Measurements from ENCODE around the gene VSTM4. TPM values are rescaled to one million over a fixed set of nuclear protein-coding genes. Genes with fewer than 3 reads are reported as not detected.

The VSTM4 gene
- total RNA-seq, 2 donors from 2014 or later = 6.9 to 36.0 TPM

GRCh38 chr10:49000437-49001398, 114.6 kb downstream of the VSTM4 start:
- 93% methylated on average over 12 of the region's 13 CpGs for WGBS
- intact Hi-C loops (cut with DNase I) = no loop called here
- no peak overlapping the region for H3K27ac ChIP-seq
- no peaks in the 10 kb centered on the region for H3K36me3 ChIP-seq
- H3K9me3 ChIP-seq = no peaks in the 10 kb centered on the region
- H3K27me3 ChIP-seq (replicated peaks; ENCODE audit: insufficient read depth) = no peaks in the 10 kb centered on the region
- DNase-seq (ENCODE audit: low spot score) = no peak
- H3K4me1 ChIP-seq (replicated peaks) = no peaks in the 10 kb centered on the region
- TF ChIP-seq POLR2AphosphoS5 (IDR thresholded peaks at IDR 0.05) (no peak), CTCF (IDR thresholded peaks at IDR 0.05) (no peak), POLR2A (IDR thresholded peaks at IDR 0.05) (no peak)
- no peak overlapping the region for H3K4me3 ChIP-seq

- TF ChIP-seq CTCF (IDR thresholded peaks at IDR 0.05) = no peak
- no peak for TF ChIP-seq POLR2AphosphoS5 (IDR thresholded peaks at IDR 0.05)
- DNase-seq (ENCODE audit: low spot score) = no peak
- no peaks in the 10 kb centered on the region for H3K4me1 ChIP-seq (replicated peaks)
- no peak overlapping the region for H3K27ac ChIP-seq
- no peaks in the 10 kb centered on the region for H3K9me3 ChIP-seq
- intact Hi-C loops (cut with DNase I) = no loop called here
- no peak overlapping the region for H3K4me3 ChIP-seq
- no peaks in the 10 kb centered on the region for H3K36me3 ChIP-seq
- H3K27me3 ChIP-seq (replicated peaks; ENCODE audit: insufficient read depth) = no peaks in the 10 kb centered on the region
- WGBS = 70% methylated on average over 2 of the region's 2 CpGs
Observed at GRCh38 chr10:48999346-48999745, 116.0 kb downstream of the VSTM4 start.

- H3K4me1 ChIP-seq (replicated peaks) = no peaks in the 10 kb centered on the region
- H3K9me3 ChIP-seq = no peaks in the 10 kb centered on the region
- intact Hi-C loops (cut with DNase I) = no loop called here
- WGBS = 78% methylated on average over 3 of the region's 3 CpGs
- no peak overlapping the region for H3K27ac ChIP-seq
- no peak for DNase-seq (ENCODE audit: low spot score)
- no peak overlapping the region for H3K4me3 ChIP-seq
- TF ChIP-seq POLR2A (IDR thresholded peaks at IDR 0.05) (no peak), CTCF (IDR thresholded peaks at IDR 0.05) (no peak), POLR2AphosphoS5 (IDR thresholded peaks at IDR 0.05) (no peak)
- no peaks in the 10 kb centered on the region for H3K36me3 ChIP-seq
- H3K27me3 ChIP-seq (replicated peaks; ENCODE audit: insufficient read depth) = no peaks in the 10 kb centered on the region
Observed at GRCh38 chr10:48996329-48996728, 119.0 kb downstream of the VSTM4 start.

- Histone ChIP-seq H3K4me3 (no peak overlapping the region), H3K27me3 (replicated peaks; ENCODE audit: insufficient read depth) (no peaks in the 10 kb centered on the region), H3K27ac (no peak overlapping the region), H3K9me3 (no peaks in the 10 kb centered on the region), H3K4me1 (replicated peaks) (no peaks in the 10 kb centered on the region), H3K36me3 (no peaks in the 10 kb centered on the region)
- no peak for DNase-seq (ENCODE audit: low spot score)
- intact Hi-C loops (cut with DNase I) = no loop called here
- TF ChIP-seq POLR2AphosphoS5 (IDR thresholded peaks at IDR 0.05) (no peak), POLR2A (IDR thresholded peaks at IDR 0.05) (no peak), CTCF (IDR thresholded peaks at IDR 0.05) (no peak)
- 98% methylated on average over 5 of the region's 5 CpGs for WGBS
Observed at GRCh38 chr10:48993627-48994026, 121.7 kb downstream of the VSTM4 start.

- intact Hi-C loops (cut with DNase I) = no loop called here
- no peak for DNase-seq (ENCODE audit: low spot score)
- Histone ChIP-seq H3K4me1 (replicated peaks) (no peaks in the 10 kb centered on the region), H3K36me3 (no peaks in the 10 kb centered on the region), H3K27me3 (replicated peaks; ENCODE audit: insufficient read depth) (no peaks in the 10 kb centered on the region), H3K27ac (no peak overlapping the region), H3K9me3 (no peaks in the 10 kb centered on the region), H3K4me3 (no peak overlapping the region)
- TF ChIP-seq POLR2A (IDR thresholded peaks at IDR 0.05) (no peak), POLR2AphosphoS5 (IDR thresholded peaks at IDR 0.05) (no peak), CTCF (IDR thresholded peaks at IDR 0.05) (no peak)
- WGBS = 91% methylated on average over 1 of the region's 1 CpG
Observed at GRCh38 chr10:48990226-48990625, 125.1 kb downstream of the VSTM4 start.
